IPS-18a (cell line): ENCODE data around the gene FLNA.
"Not testable (repeated sequence)": the region's sequence is repeated elsewhere in the genome, so short reads cannot be mapped to it uniquely, and the experiment has no call there.

Experiments
- H3K27ac ChIP-seq: one replicate; pipeline ENCODE4 v1.5.1; 2013; ENCODE audit warnings: low read length
- H3K27me3 ChIP-seq: one replicate; pipeline ENCODE4 v1.6.1; 2013; ENCODE audit warnings: mild to moderate bottlenecking, low read length; ENCODE audit not compliant: control insufficient read depth, insufficient read depth
- H3K36me3 ChIP-seq: one replicate; pipeline ENCODE4 v1.6.1; 2013; ENCODE audit warnings: low read depth, low read length; ENCODE audit not compliant: control insufficient read depth
- H3K4me1 ChIP-seq: one replicate; pipeline ENCODE4 v1.6.1; 2013; ENCODE audit warnings: low read depth, low read length; ENCODE audit not compliant: control insufficient read depth
- H3K4me3 ChIP-seq: one replicate; pipeline ENCODE4 v1.5.1; 2013; ENCODE audit warnings: low read length
- H3K9ac ChIP-seq: one replicate; pipeline ENCODE4 v1.6.1; 2013; ENCODE audit warnings: mild to moderate bottlenecking, low read length, moderate library complexity
- H3K9me3 ChIP-seq: one replicate; pipeline ENCODE4 v1.6.1; 2013; ENCODE audit warnings: low read depth, low read length; ENCODE audit not compliant: control insufficient read depth

Gene FLNA

DNA sequence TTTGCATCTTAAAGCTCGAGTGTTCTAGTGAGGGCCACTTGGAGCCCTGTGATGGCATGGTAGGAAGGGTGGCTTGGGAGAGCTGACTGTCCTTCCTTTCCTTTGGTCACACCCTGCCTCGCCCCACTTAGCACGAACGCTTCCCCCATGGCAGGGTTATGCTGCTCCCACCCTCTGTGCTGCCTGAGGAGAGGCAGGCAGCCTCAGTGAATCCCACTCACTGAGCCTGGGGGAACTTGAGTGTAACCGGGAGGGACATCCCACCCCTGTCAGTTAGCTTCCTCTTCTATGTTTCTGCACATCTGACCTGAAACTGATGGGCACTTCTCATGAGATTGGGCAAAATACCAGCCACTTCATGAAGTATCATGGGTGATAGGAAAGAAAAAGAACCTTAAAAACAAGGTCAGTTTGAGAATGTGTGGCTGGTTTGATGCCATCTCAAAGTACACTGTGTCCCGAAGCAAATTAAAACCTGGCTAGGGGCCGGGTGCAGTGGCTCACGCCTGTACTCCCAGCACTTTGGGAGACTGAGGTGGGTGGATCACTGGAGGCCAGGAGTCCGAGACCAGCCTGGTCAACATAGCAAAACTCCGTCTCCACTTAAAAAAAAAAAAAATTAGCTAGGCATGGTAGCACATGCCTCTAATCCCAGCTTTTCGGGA lies 68.8 kb downstream of the FLNA start:
- Histone ChIP-seq H3K36me3 (no peaks in the 10 kb centered on the region), H3K9me3 (no peaks in the 10 kb centered on the region), H3K4me3 (no peak overlapping the region), H3K27me3 (no peaks in the 10 kb centered on the region), H3K27ac (no peak overlapping the region), H3K4me1 (no peaks in the 10 kb centered on the region), H3K9ac (no peak overlapping the region)

GRCh38 chrX:154304846-154305245 lies 69.6 kb downstream of the FLNA start:
- no peaks in the 10 kb centered on the region for H3K9me3 ChIP-seq
- no peak overlapping the region for H3K27ac ChIP-seq
- no peak overlapping the region for H3K4me3 ChIP-seq
- no peaks in the 10 kb centered on the region for H3K36me3 ChIP-seq
- no peaks in the 10 kb centered on the region for H3K27me3 ChIP-seq
- no peak overlapping the region for H3K9ac ChIP-seq
- H3K4me1 ChIP-seq: no peaks in the 10 kb centered on the region

DNA sequence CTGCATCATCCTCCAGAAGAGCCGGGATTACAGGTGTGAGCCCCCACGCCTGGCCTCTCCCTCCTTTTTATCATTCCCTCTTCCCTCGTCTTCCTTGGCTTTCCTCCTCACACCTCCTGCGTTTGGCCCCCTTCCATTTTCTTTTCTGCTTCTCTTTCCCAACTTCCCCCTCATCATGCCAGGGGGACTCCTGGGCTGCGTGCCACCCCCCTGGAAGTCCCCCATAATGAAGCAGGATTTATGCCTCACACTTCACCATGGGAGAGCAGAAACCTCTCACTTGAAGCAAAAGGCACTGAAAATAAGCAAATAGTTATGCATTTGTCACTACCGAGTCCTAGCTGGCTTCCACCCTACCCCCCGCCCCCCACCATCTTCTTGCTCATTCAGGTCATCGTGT lies 71.0 kb downstream of the FLNA start:
- no peak overlapping the region for H3K4me3 ChIP-seq
- no peak overlapping the region for H3K9ac ChIP-seq
- H3K36me3 ChIP-seq: no peaks in the 10 kb centered on the region
- no peaks in the 10 kb centered on the region for H3K9me3 ChIP-seq
- no peak overlapping the region for H3K27ac ChIP-seq
- no peaks in the 10 kb centered on the region for H3K27me3 ChIP-seq
- no peaks in the 10 kb centered on the region for H3K4me1 ChIP-seq

DNA sequence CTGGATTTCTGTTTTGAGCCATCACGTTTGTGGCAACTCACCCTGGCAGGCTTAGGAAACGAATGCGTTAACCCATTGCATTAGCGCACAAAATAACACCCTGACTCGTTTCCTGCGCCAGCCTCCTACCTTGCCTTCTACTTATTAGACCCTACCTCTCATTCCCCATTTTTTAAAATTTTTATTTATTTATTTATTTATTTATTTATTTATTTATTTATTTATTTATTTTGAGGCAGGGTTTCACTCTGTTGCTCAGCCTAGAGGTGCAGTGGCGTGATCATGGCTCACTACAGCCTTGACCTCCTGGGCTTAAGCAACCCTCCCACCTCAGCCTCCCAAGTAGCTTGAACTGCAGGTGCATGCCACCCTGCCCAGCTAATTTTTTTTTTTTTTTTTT lies 71.4 kb downstream of the FLNA start:
- not testable (repeated sequence) for H3K4me3 ChIP-seq, H3K27me3 ChIP-seq, H3K4me1 ChIP-seq, H3K9ac ChIP-seq, H3K27ac ChIP-seq, H3K9me3 ChIP-seq, H3K36me3 ChIP-seq

- Histone ChIP-seq H3K27me3 (no peaks in the 10 kb centered on the region), H3K36me3 (no peaks in the 10 kb centered on the region), H3K9ac (no peak overlapping the region), H3K4me3 (no peak overlapping the region), H3K4me1 (no peaks in the 10 kb centered on the region), H3K27ac (no peak overlapping the region), H3K9me3 (peaks cover 4% of the 10 kb centered on the region)
Observed at GRCh38 chrX:154300816-154301215, 73.6 kb downstream of the FLNA start.
